Suprapubic skin (tissue), 4 donors: ENCODE measurements around the gene SLC38A10.
A peak's percentile ranks its signal among the peaks of the same experiment; 100 is the strongest.

ENCODE experiments used
- CTCF ChIP-seq, 2 donors: fragments of 200-600 bp in 1 of 2; fragments of 450-650 bp in 1 of 2; sonication (generic) in 1 of 2; IDR thresholded peaks; one replicate each; pipeline ENCODE4 v1.5.1; 2016 to 2019; ENCODE audit warnings: antibody characterized with exemption in 2 of 2, mild to moderate bottlenecking in 1 of 2, moderate library complexity in 1 of 2
- EP300 ChIP-seq: sonication (generic); formaldehyde crosslinking; IDR thresholded peaks from one replicate; pipeline ENCODE4 v1.6.1; 2017; ENCODE audit warnings: antibody characterized with exemption
- POLR2A ChIP-seq, 2 donors: fragments of 450-650 bp; IDR thresholded peaks; one replicate each; pipeline ENCODE4 v1.6.1; 2017; ENCODE audit warnings: antibody characterized with exemption in 2 of 2, mild to moderate bottlenecking in 2 of 2, moderate library complexity in 2 of 2
- POLR2AphosphoS5 ChIP-seq, 3 donors: sonication (generic); formaldehyde crosslinking; IDR thresholded peaks; one replicate each; pipeline ENCODE4 v1.6.1; 2017; ENCODE audit warnings: antibody characterized with exemption in 3 of 3

DNA sequence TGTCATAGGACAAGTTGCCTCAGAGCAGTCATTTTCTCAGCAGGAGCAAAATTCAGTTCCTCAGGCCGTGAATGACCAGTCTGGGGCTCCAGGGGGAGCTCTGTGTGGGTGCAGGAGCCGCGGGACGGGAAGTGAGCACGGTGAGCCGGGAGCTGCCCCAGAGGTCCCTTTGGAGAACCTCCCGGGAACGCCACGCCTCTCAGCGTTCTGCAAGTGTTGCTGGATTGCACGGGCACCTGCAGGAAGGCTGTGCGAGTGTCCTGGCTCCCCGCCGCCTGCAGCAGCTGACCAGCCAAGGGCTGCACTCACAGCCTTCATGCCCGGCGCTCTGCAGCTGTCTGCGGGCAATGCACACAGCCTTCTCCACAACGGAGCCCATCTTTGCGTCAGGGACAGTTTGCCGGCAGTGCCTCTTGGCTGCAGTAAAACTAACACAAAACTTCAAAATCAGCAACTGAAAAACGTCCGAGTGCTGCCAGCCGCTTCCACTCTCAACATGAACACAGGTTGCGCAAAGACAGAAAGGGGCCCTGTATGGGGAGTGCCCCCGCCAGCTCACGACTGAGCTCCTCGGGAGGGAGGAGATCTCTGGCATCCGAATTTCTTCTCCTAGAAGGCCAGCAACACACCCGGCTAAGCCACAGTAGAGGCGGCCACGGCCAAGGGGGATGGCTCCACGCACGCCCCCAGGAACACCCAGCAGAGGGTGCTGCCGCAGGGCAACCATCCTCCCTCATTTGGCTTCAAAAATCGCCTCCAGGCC lies 40.0 kb downstream of the SLC38A10 start:
- TF ChIP-seq CTCF (IDR thresholded peaks at IDR 0.05): peak; percentile 5 to 36
- TF ChIP-seq EP300: no peak
- no peak for TF ChIP-seq POLR2A (IDR thresholded peaks at IDR 0.05)
- TF ChIP-seq POLR2AphosphoS5 (IDR thresholded peaks at IDR 0.05): no peak
